ENCODE measurements around the gene POU2AF1. TPM values are rescaled to one million over a fixed set of nuclear protein-coding genes. Genes with fewer than 3 reads are reported as not detected.
A peak's percentile ranks its signal among the peaks of the same experiment; 100 is the strongest.
"Not testable (repeated sequence)": the region's sequence is repeated elsewhere in the genome, so short reads cannot be mapped to it uniquely, and the experiment has no call there.

Gene POU2AF1
- total RNA-seq, 1 donor from 2014 or later, result 0.62 TPM

GRCh38 chr11:111331711-111332479, 47.2 kb downstream of the POU2AF1 start:
- DNase-seq, result no peak
- intact Hi-C loops (cut with micrococcal nuclease), result no loop called here
- no peak for ATAC-seq

GRCh38 chr11:111330234-111330893, 48.7 kb downstream of the POU2AF1 start:
- intact Hi-C loops (cut with micrococcal nuclease), result no loop called here
- ATAC-seq, result no peak
- no peak for DNase-seq

- intact Hi-C loops (cut with micrococcal nuclease), result no loop called here
- peak; percentile 67 for ATAC-seq
- peak; percentile 64 for DNase-seq
These were observed 49.5 kb downstream of the POU2AF1 start for GRCh38 chr11:111329306-111330204.

DNA sequence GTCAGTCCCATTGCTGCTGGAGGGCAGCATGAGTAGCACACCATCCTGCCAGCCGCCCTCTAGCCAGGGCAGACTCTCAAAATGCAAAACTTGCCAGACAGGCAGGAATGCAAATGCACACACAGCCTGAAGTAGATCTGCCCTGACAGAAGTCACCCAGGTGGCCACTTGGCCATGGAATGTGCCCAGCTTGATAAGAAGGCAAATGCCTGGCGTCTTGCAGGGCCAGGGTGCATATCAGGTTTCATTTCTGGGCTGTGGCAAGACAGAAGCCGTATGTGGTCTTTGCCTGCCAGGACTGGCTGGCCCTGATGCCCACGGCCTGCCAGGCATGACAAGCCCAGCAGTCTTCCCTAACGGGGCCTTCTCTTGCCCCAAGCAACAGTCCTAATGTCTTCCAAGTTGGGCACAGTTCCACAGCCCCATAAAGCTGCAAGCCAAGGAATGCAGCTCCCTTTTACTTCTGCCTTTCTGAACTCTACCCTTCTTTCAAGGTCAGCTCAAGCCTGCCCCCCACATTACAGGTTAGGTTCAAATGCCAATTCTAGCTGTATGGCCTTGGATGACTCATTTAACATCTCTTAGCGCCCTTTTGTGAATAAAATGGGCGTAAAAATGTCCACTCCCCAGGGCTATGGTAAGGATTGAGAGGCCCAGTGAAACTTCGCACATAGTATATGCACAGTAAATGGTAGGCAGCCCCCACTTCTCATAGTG, 51.0 kb downstream of the POU2AF1 start:
- peak; percentile 73 for DNase-seq
- peak; percentile 89 for ATAC-seq
- intact Hi-C loops (cut with micrococcal nuclease), result no loop called here

DNA sequence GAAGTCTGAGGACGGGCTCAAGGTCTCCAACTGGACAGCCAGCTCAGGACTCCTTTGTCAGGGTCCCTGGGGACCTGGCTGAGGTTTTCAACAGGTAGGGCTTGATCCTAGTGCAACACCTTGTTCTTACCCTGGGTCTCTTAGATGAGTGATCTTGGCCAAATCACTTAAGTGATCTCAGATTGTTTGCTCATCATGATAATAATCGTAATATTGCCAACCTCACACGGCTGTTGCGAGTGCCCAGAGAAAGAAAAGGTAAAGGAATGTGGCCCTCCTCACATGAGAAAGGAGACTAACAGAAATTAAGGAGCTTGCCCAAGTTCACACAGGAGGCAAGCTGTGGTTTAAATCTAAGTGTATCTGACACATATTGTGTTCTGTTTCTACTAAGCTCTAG, 52.3 kb downstream of the POU2AF1 start:
- intact Hi-C loops (cut with micrococcal nuclease), result no loop called here
- ATAC-seq (no peak), DNase-seq (no peak)

- no peak for ATAC-seq
- intact Hi-C loops (cut with micrococcal nuclease), result no loop called here
- DNase-seq, result no peak
These were observed 53.8 kb downstream of the POU2AF1 start for GRCh38 chr11:111325259-111325658.

DNA sequence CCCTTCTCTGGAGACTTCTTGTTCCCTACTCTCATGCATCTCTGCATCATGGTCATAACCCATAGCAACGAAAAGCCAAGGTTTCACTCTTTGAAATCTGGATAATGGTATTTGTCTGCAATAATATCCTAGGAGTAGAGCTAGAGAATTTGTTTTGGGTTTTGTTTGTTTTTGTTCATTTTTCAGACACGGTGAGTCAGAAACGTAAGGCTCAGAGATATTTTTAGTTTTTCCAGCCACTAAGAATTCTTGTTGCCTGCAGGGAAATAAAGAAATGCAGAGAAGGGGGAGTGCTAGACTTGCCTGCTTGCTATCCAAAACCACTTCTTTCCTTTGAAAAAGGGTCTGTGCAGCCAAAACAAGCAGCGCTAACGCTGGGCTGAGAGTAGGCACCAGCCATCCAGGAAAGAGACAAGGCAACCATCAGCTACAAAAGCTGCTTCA, 54.8 kb downstream of the POU2AF1 start:
- intact Hi-C loops (cut with micrococcal nuclease), result no loop called here
- ATAC-seq (no peak), DNase-seq (no peak)

DNA sequence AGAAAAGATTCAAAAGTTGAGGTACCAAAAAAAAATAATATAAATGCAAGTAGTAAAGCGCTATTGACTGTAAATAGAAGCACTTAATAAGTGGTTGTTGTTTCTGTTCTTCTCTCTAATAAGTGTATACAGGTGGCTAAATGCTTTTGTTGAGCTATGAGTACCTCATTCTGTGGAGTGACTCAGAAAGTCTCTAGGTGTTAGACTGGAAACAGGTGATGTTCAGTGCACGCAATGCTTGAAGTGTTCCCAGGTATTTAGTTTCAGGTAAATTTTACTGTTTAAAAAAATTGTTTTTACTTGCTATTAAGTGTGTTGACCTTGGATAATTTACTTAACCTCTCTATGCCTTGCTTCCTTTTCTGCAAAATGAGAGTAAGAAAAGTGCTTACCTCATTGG, 56.5 kb downstream of the POU2AF1 start:
- no peak for ATAC-seq
- intact Hi-C loops (cut with micrococcal nuclease), result no loop called here
- no peak for DNase-seq

DNA sequence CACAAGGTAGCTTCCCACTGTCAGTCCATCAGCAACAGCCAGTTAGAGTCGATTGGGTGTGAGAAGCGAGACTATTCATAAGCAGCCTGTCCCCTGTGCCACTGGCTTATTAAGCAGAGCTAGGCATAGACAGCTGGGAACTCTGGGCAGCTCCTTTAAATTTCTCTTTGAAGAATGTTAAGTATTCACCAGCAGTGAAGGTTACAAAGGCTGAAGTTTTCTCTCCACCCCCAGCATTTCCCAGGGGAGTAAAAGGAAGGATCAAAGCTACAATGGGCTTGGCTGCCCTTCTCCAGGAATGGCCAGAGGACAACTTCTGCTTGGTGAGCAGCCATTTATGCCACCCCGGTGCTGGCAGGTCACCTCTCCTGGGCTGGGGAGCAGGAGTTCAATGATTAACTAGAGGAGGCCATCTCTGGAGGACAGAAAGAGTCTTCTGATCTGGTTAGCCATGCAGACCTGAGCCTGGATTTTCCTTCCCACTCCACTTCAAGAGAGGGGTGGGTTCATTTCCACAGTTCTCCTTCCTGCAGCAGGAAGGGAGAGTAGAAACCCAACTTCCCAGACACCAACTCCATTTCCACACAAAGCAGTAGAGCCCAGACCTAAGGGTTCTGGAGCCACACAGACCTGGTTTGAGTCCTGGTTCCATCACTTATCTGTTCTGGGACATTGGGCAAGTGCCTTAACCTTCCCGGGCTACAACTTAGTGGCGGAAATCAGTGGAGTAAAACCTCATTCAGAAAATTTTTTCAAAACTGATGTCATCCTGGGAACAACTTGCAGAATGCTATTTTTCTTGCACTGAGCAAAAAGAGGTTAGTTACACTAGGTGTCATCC, 58.1 kb downstream of the POU2AF1 start:
- peak; percentile 68 for ATAC-seq
- intact Hi-C loops (cut with micrococcal nuclease), result no loop called here
- DNase-seq, result no peak

DNA sequence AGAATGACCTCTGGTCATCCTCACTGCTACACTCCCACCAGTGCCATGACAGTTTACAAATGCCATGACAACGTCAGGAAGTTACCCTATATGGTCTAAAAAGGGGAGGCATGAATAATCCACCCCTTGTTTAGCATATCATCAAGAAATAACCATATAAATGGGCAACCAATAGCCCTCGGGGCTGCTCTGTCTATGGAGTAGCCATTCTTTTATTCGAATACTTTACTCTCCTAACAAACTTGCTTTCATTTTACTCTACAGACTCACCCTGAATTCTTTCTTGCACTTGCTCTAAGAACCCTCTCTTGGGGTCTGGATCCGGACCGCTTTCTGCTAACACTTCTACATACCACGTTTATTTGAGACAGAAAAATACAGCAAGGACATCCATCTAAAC, 58.9 kb downstream of the POU2AF1 start:
- intact Hi-C loops (cut with micrococcal nuclease); ATAC-seq; DNase-seq: not testable (repeated sequence)

DNA sequence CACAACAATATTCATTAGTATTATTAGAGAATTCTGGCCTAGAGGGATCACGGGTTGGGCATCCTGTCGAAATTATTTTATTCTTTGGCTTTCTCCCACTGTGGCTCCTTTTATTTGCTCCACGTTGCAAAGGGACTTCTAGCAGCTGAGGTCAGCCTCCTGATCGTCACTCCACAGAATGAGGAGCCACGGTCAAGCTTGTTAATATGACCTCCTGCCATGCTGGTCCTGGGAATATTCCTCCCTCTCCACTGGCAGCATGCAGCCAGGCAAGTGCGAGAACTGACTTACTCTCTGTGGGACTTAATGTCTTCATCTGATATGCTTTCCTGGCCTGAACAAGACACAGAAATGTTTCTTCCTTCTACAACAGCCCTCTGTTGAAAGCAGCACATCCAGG, 59.8 kb downstream of the POU2AF1 start:
- intact Hi-C loops (cut with micrococcal nuclease), result no loop called here
- no peak for DNase-seq
- no peak for ATAC-seq

- no peak for DNase-seq
- ATAC-seq, result no peak
- intact Hi-C loops (cut with micrococcal nuclease), result no loop called here
These were observed 67.0 kb downstream of the POU2AF1 start for GRCh38 chr11:111312076-111312475.

DNA sequence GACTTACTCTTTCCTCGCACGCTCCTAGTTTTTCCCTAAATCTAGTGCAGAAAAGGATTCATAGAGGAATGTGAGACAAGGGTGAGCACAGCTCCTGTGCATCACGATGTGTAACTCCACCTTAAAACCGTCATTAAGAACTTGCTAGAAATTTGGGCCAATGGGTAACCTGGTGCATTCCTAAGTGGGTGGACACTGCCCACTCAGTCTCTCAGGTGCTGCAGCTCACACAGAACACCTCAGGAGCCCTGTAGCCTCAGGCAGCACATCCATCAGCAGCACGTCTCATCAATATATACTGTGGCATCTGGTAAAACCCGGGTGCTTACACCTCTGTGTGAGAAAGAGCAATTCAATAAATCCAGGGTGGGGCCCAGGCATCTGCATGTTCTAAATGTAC, 68.4 kb downstream of the POU2AF1 start:
- intact Hi-C loops (cut with micrococcal nuclease), result no loop called here
- no peak for ATAC-seq
- DNase-seq, result no peak

GRCh38 chr11:111310088-111310487, 69.0 kb downstream of the POU2AF1 start:
- ATAC-seq, result no peak
- DNase-seq, result no peak
- intact Hi-C loops (cut with micrococcal nuclease), result no loop called here

GRCh38 chr11:111309215-111309915, 69.7 kb downstream of the POU2AF1 start:
- ATAC-seq (no peak), DNase-seq (no peak)
- intact Hi-C loops (cut with micrococcal nuclease), result no loop called here

GRCh38 chr11:111308140-111308539, 70.9 kb downstream of the POU2AF1 start:
- intact Hi-C loops (cut with micrococcal nuclease), result no loop called here
- peak; percentile 71 for ATAC-seq
- peak; percentile 48 for DNase-seq

DNA sequence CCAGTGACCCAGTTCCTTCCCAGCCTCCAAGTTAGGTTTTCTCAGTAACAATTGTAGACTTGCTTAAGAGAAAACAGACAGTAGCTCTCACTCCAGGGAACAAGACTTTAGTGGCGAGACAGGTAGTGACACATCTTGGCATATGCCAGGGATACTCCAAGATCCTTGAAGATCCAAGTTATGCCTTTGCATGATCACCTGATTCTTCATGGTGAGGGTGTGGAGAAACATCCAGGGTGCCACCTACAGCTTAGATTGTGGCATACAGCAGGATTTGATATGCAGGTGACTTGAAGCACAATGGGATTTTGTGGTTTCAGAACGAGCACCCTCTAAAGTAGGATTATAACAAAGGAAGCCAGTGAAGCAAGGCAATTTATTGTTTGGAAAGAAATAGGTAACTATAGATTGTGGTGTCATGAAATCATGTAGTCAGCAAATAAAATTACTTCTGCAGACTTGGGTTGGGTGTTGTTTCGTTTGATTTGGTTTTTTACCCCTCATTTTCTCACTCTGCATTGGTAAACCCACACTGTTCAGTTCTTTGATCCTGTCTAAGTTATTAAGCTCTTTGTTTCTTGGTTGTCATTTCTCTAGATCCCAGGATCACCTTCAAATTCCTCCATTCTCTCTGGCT, 71.5 kb downstream of the POU2AF1 start:
- DNase-seq (no peak), ATAC-seq (no peak)
- intact Hi-C loops (cut with micrococcal nuclease), result no loop called here

Data from left ventricle myocardium superior (tissue), 1 donor.